Sigmoid colon (tissue), 7 donors: ENCODE results near the gene ROR1. TPM values are rescaled to one million over a fixed set of nuclear protein-coding genes. Genes with fewer than 3 reads are reported as not detected.

ENCODE experiments used
- DNase-seq: peaks from one replicate; pipeline ENCODE4 v3.0.0-alpha.2; 2019
- H3K27ac ChIP-seq, 4 donors: fragments of 200-600 bp; sonication (generic); one replicate each; pipeline ENCODE4 v1.5.1; 2016 to 2019; ENCODE audit warnings: mild to moderate bottlenecking in 1 of 4
- H3K27me3 ChIP-seq, 3 donors: fragments of 200-600 bp; sonication (generic); one replicate each; pipeline ENCODE4 v1.5.1; 2019; ENCODE audit warnings: mild to moderate bottlenecking in 1 of 3
- H3K36me3 ChIP-seq, 4 donors: fragments of 200-600 bp; sonication (generic); one replicate each; pipeline ENCODE4 v1.5.1; 2016 to 2019
- H3K4me1 ChIP-seq, 4 donors: fragments of 200-600 bp; sonication (generic); one replicate each; pipeline ENCODE4 v1.5.1; 2017 to 2019
- H3K4me3 ChIP-seq, 4 donors: fragments of 200-600 bp; sonication (generic); one replicate each; pipeline ENCODE4 v1.5.1; 2017 to 2019; ENCODE audit warnings: mild to moderate bottlenecking in 2 of 4, moderate library complexity in 1 of 4
- H3K9me3 ChIP-seq, 4 donors: fragments of 200-600 bp in 3 of 4; sonication (generic) in 3 of 4; one replicate each; pipeline versions ENCODE4 v1.5.1 to v1.6.1; 2013 to 2019
- CTCF ChIP-seq, 4 experiments: fragments of 450-650 bp in 3 of 4; fragments of 200-600 bp in 1 of 4; IDR thresholded peaks; one replicate each; pipeline ENCODE4 v1.5.1; 2016 to 2019; ENCODE audit warnings: antibody characterized with exemption in 4 of 4, mild to moderate bottlenecking in 3 of 4, moderate library complexity in 2 of 4
- EP300 ChIP-seq, 4 donors: sonication (generic); formaldehyde crosslinking; IDR thresholded peaks; one replicate each; pipeline ENCODE4 v1.6.1; 2017; ENCODE audit warnings: antibody characterized with exemption in 4 of 4
- POLR2A ChIP-seq, 2 donors: fragments of 450-650 bp; IDR thresholded peaks; one replicate each; pipeline ENCODE4 v1.6.1; 2016; ENCODE audit warnings: antibody characterized with exemption in 2 of 2, mild to moderate bottlenecking in 2 of 2, moderate library complexity in 2 of 2
- POLR2AphosphoS5 ChIP-seq, 4 donors: sonication (generic); formaldehyde crosslinking; IDR thresholded peaks; one replicate each; pipeline ENCODE4 v1.6.1; 2017; ENCODE audit warnings: antibody characterized with exemption in 4 of 4
- WGBS, 2 donors: extraction: QIAGEN DNeasy Blood & Tissue Kit; methylation state at CpG; one replicate each; pipeline ENCODE4 v1.1.7; 2013; 5-methylcytosine and 5-hydroxymethylcytosine counted together
- intact Hi-C: fragments of 100-400 bp; cut with DNase I; formaldehyde crosslinking; loops from one replicate; pipeline ENCODE4 v1.15.1; 2023
- polyA plus RNA-seq, 3 donors: library from polyadenylated mRNA; stranded (reverse); fragments of 200-250 nt; gene quantifications; one replicate each; pipeline ENCODE4 v1.2.3, GENCODE V29; 2013
- total RNA-seq, 4 donors: library from RNA; depleted of rRNA; stranded (reverse); fragments of >200 nt; gene quantifications; one replicate each; pipeline ENCODE4 v1.1.0, GENCODE V29; 2016
- donor health status: healthy with polysubstance abuse.
- donor health status: Bipolar disorder and iron deficiency.
- donor health status: healthy.

ROR1 gene
- total and polyA plus RNA-seq, 7 donors, result under 0.01 to 37.1 (median 27.3) TPM

GRCh38 chr1:63802109-63802508 lies 28.3 kb downstream of the ROR1 start:
- H3K4me3 ChIP-seq, result no peak overlapping the region
- DNase-seq, result no peak
- H3K9me3 ChIP-seq, result no peaks in the 10 kb centered on the region
- no peaks in the 10 kb centered on the region for H3K36me3 ChIP-seq
- no peak for TF ChIP-seq POLR2AphosphoS5 (IDR thresholded peaks at IDR 0.05)
- no peak for TF ChIP-seq POLR2A (IDR thresholded peaks at IDR 0.05)
- no peak for TF ChIP-seq CTCF (IDR thresholded peaks at IDR 0.05)
- no peak for TF ChIP-seq EP300 (IDR thresholded peaks at IDR 0.05)
- H3K4me1 ChIP-seq, result peaks cover 0 to 22% (median 14%) of the 10 kb centered on the region in 4 donors
- 80 to 82% methylated on average over 3 of the region's 3 CpGs for WGBS, 2 donors
- no peaks in the 10 kb centered on the region for H3K27me3 ChIP-seq
- intact Hi-C loops, result no loop called here
- H3K27ac ChIP-seq, result no peak overlapping the region

DNA sequence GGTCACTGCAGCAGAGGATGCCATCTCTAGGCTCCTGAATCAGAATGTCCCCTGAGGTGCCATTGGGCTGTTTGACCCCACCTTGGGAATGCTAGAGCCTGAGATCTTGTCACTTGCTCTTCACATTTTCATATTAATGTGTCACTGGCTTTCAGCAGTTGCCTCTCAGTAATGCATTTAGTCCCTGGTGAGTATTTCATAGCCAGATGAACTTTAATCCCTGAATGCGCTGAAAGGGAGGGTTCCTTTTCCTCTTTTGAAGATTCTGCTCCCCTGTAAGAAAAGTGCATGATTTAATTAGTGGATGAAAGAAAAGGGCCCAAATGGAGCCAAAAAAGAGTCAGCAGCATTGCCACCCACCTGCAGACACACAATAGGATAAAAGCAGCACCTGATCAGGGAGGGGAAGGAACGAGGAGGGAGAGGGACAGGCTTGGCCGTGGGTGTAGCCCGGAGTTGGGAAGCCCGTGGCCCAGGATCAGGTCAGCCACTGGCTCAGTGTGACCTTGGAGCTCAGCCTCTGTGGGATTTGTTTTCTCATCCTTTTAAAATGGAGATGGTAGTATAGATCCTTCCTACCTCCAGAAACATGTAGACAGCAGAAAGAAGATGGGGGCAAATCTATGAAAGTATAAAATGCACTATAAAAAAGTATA lies 31.1 kb downstream of the ROR1 start:
- 26 to 56% methylated on average over 5 of the region's 5 CpGs for WGBS, 2 donors
- Histone ChIP-seq H3K4me1 (peaks cover 0 to 6% (median 3%) of the 10 kb centered on the region in 4 donors), H3K27ac (no peak overlapping the region), H3K36me3 (no peaks in the 10 kb centered on the region), H3K27me3 (no peaks in the 10 kb centered on the region), H3K9me3 (peaks cover 0 to 4% (median 1%) of the 10 kb centered on the region in 4 donors), H3K4me3 (no peak overlapping the region)
- no peak for DNase-seq
- TF ChIP-seq POLR2AphosphoS5 (IDR thresholded peaks at IDR 0.05), result no peak
- intact Hi-C loops, result no loop called here

- Histone ChIP-seq H3K4me3 (no peak overlapping the region), H3K27me3 (no peaks in the 10 kb centered on the region), H3K4me1 (peaks cover 0 to 21% (median 15%) of the 10 kb centered on the region in 4 donors), H3K27ac (no peak overlapping the region), H3K36me3 (no peaks in the 10 kb centered on the region), H3K9me3 (peaks cover 0 to 4% (median 1%) of the 10 kb centered on the region in 4 donors)
- intact Hi-C loops, result no loop called here
- TF ChIP-seq CTCF (IDR thresholded peaks at IDR 0.05), result no peak
- no peak for TF ChIP-seq EP300 (IDR thresholded peaks at IDR 0.05)
- no peak for TF ChIP-seq POLR2A (IDR thresholded peaks at IDR 0.05)
- TF ChIP-seq POLR2AphosphoS5 (IDR thresholded peaks at IDR 0.05), result no peak
- no peak for DNase-seq
- 87 to 93% methylated on average over 1 of the region's 1 CpG for WGBS, 2 donors
Observed at GRCh38 chr1:63807046-63807445, 33.2 kb downstream of the ROR1 start.

- peaks cover 0 to 57% (median 39%) of the 10 kb centered on the region in 4 donors for H3K4me1 ChIP-seq
- H3K27ac ChIP-seq, result peak overlapping the region in 2 of 4 donors; percentile 2 to 19
- intact Hi-C loops, result no loop called here
- TF ChIP-seq POLR2AphosphoS5 (IDR thresholded peaks at IDR 0.05), result no peak
- no peak for TF ChIP-seq EP300 (IDR thresholded peaks at IDR 0.05)
- TF ChIP-seq POLR2A (IDR thresholded peaks at IDR 0.05), result no peak
- no peak for TF ChIP-seq CTCF (IDR thresholded peaks at IDR 0.05)
- no peaks in the 10 kb centered on the region for H3K36me3 ChIP-seq
- H3K4me3 ChIP-seq, result no peak overlapping the region
- no peaks in the 10 kb centered on the region for H3K27me3 ChIP-seq
- DNase-seq, result no peak
- peaks cover 0 to 4% (median 1%) of the 10 kb centered on the region in 4 donors for H3K9me3 ChIP-seq
- 61 to 78% methylated on average over 3 of the region's 3 CpGs for WGBS, 2 donors
Observed at GRCh38 chr1:63810936-63811469, 37.2 kb downstream of the ROR1 start.

DNA sequence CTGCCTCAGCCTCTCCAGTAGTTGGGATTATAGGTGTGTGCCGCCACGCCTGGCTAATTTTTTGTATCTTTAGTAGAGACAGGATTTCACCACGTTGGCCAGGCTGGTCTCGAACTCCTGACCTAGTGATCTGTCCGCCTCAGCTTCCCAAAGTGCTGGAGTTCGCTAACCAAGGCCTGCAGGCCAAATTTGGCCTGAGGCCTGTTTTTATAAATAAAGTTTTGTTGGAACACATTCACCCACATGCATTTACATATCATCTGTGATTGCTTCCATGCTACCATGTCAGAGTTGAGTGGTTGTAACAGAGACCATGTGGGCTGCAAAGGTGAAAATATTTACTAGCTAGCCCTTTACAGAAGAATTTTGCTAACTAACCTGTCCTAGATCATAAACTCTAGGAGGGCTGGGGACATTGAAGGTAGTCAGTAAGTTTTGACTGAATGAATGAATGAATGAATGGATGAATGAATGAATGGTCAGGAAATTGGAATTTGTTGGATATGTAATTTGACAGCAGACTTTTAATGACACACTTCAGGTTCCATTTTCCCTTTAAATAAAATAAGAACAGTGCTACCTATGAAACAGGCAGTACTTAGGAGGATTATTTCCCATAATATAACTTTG lies 38.4 kb downstream of the ROR1 start:
- TF ChIP-seq POLR2AphosphoS5 (IDR thresholded peaks at IDR 0.05) (no peak), EP300 (IDR thresholded peaks at IDR 0.05) (no peak), CTCF (IDR thresholded peaks at IDR 0.05) (no peak), POLR2A (IDR thresholded peaks at IDR 0.05) (no peak)
- 88 to 94% methylated on average over 6 of the region's 6 CpGs for WGBS, 2 donors
- no peak overlapping the region for H3K4me3 ChIP-seq
- peak overlapping the region in 2 of 4 donors; percentile 71 to 81 for H3K27ac ChIP-seq
- peaks cover 0 to 66% (median 44%) of the 10 kb centered on the region in 4 donors for H3K4me1 ChIP-seq
- intact Hi-C loops, result no loop called here
- no peaks in the 10 kb centered on the region for H3K27me3 ChIP-seq
- no peaks in the 10 kb centered on the region for H3K36me3 ChIP-seq
- no peak for DNase-seq
- H3K9me3 ChIP-seq, result peaks cover 0 to 4% (median 1%) of the 10 kb centered on the region in 4 donors
